ENCODE data around the gene AFAP1L1. TPM values are rescaled to one million over a fixed set of nuclear protein-coding genes. Genes with fewer than 3 reads are reported as not detected.

Gene AFAP1L1
- total RNA-seq, 1 donor from 2014 or later: 42.2 TPM

DNA sequence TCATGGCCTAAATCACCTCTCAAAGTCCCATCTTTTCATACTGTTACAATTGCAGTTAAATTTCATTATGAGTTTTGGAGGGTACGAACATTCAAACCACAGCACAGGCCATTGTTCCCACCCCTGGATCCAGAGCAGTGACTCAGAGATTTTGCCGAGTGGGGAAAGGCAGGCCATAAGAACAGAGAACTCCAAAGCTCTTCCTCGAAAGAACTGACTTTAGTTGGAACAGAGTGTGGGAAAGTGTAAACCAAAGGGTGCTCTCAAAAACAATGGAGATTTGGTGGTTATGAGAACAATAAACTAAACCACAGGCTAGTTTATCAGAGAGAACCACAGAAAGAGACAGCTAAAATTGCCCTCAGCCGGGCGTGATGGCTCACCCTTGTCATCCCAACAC is 54.2 kb downstream of the AFAP1L1 start:
- no peak for ATAC-seq (ENCODE audit: poor library complexity)
- intact Hi-C loops (cut with DNase I): no loop called here
- DNase-seq: no peak

DNA sequence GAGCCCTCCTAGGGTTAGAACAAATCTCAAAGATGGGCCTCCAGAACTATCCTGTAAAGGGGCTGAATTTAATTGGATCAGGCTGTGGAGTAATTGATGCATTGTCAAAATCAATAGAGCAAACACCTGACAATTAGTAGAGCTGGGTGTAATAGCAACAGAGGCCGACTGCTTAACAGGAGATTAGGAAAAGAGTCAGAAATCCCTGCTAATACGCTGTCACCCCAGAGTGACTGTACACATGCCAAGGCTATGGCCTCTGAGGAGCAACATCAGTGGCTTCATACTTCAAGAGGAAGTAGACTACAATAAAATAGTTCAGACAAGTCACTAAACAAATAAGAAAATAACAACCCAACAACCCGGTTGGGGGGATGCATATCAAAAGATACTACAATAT is 55.0 kb downstream of the AFAP1L1 start:
- DNase-seq (no peak), ATAC-seq (ENCODE audit: poor library complexity) (no peak)
- intact Hi-C loops (cut with DNase I): no loop called here

DNA sequence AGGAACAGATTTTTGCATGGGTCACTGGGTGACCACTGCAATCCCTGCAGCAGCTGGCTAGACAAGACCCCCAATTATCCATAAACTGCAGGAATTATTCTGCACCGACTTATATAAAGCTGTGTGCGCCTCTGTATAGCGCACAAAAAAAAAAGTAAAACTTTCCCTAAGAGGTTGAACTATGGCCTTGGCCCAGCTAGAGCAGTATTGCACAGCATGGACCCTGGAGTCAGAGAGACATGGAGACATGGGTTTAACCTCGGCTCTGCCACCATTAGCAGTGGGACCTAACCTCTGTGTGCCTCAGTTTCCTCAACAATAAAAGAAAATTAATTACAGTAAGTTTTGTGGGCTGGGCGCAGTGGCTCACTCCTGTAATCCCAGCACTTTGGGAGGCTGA is 56.5 kb downstream of the AFAP1L1 start:
- intact Hi-C loops (cut with DNase I): no loop called here
- ATAC-seq (ENCODE audit: poor library complexity): no peak
- DNase-seq: no peak

DNA sequence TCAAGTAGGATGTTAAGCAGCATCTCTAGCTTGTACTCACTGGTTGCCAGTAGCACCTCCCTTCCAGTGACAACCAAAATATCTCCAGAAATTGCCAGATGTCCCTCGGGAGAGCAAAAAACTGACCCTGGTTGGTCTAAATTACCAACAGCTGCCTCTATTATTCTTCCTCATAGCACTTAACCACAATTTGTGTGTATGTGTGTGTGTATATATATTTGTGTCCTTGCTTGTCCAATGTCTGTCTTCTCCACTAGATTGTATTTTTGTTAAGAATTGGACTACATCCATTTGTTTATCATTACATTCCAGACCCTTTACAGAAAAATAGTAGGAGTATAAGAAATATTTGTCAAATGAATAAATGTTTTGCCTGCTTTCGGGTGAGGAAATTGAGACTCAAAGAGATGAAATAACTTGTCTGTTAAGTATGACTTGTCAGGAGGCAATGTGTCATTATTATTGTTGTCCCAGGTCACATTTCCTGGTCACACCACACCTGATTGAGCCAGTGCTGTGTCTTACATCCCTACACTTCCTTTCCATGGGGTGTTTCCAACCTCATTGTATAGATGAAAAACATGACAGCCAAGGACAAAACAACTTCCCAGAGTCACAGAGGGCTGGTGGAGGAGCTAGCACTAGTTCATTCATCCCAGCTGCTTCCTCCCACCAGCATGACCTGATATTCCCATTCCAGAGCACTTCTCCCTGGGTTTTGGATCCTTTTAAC is 62.2 kb downstream of the AFAP1L1 start:
- intact Hi-C loops (cut with DNase I): no loop called here
- ATAC-seq (ENCODE audit: poor library complexity): no peak
- DNase-seq: no peak

DNA sequence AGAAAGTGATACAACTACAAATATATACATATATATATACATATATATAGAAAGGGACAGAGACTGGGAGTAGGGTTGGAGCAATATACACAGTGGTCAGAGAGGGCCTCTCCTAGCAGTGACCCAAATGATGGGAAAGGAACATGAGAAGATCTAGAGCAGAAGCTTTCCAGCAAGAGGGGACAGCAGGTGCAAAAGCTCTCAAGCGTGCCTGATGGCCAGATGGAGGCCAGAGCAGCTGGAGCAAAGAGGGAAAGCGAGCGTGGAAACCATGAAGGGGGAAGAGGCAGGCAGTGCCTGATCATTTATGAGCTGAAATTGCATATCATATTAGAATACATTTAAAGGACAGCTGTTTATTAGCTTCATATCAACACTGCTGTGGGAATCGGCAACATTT is 66.1 kb downstream of the AFAP1L1 start:
- ATAC-seq (ENCODE audit: poor library complexity): no peak
- intact Hi-C loops (cut with DNase I): no loop called here
- DNase-seq: no peak

DNA sequence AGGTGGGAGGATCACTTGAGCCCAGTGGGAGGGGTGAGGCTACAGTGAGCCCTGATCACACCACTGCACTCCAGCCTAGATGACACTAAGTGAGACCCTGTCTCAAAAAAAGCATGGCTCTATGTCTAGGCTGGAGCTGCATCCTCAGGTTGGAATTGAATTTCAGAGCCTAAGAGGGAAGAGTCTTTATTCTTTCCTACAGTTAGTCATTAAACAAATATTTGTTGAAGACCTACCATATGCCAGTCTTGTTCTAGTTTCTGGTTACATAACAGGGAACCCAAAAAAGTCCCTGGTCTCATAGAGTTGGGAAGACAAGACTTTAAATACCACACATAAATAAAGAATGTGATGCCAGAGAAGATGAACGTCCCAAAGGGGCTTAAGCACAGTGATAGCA is 66.7 kb downstream of the AFAP1L1 start:
- ATAC-seq (ENCODE audit: poor library complexity) (no peak), DNase-seq (no peak)
- intact Hi-C loops (cut with DNase I): no loop called here

DNA sequence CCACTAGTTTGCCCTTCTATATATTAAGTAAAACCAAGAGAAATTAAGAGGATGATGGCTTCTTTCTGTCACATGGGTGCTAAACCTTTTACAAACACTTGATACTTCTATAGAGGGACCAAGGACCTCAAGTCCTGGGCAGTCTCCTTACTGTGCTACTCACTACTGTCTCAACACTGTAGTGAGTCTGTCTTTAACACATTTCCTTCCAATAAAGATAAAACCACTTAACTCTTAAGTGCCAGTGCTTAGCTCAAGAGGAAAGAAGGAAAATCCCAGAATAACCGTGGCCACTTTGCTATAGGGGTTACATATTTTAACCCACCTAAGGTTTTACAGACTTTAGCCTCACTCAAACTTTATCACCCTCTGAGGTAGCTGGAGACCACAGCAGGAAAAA is 69.3 kb downstream of the AFAP1L1 start:
- DNase-seq (no peak), ATAC-seq (ENCODE audit: poor library complexity) (no peak)
- intact Hi-C loops (cut with DNase I): no loop called here

DNA sequence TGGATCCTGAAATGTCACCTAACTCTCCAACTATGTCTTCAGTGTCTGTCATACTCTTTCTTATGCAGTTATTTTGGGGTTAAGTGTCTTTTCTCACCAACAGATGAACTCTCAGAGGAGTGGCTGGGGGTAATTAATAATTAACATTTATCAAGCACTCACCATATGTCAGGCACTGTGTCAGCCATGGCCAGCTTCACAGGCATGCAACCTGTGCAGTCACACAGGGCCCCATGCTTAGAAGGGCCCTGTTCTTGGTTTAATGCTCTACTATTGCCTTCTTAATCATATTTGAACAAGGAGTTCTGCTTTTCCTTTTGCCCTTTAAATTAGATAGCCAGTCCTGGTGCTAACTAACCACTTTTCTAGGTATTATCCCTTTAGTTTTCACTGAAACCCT is 70.2 kb downstream of the AFAP1L1 start:
- intact Hi-C loops (cut with DNase I): no loop called here
- DNase-seq: no peak
- no peak for ATAC-seq (ENCODE audit: poor library complexity)

DNA sequence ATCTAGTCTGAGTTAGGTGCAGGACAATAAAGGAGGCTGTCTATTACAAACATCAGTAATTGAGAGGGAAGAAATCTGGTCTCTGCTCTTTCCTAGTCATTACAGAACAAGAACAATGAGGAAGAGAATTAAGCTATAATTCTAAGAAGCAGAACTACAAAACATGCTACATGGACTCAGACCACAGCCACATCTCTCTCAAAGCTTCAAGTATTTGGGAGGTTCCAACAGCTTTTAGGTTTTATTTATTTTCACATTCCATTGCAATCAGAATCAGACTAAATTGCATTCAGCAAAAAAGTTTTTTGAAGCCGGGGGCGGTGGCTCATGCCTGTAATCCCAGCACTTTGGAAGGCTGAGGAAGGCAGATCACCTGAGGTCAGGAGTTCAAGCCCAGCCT is 72.5 kb downstream of the AFAP1L1 start:
- no peak for ATAC-seq (ENCODE audit: poor library complexity)
- DNase-seq: no peak
- intact Hi-C loops (cut with DNase I): no loop called here

DNA sequence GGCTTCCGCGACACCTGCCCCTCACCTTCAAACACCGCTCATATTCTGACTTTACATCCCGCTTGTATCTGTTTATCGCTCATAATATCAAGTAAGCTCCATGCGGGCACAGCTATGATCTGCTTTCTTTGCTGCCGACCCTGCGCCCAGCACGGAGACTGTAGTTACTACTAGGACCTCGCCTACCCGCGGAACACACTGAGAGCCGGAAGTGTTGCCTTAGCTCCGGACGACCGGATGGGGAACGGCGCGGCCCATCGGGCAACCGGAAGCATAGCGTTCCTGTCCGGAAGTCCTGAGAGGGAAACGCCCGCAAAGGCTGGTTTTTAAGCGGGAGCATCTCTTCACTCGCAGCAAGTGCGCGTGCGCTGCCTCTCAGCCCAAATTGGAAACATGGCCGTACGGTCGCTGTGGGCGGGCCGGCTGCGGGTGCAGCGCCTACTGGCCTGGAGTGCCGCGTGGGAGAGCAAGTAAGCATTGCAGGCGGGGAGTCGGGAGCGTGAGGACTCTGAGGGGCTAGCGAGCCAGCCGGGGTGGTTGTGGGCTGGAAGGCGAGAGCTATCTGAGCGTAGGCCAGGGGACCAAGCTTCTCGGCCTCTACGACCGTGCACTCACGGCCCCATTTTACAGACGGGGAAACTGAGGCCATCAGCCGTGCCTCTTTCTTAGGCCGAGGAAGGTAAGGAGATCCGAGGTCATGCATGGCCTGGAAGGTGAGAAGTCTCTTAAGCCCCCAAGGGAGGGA is 73.7 kb downstream of the AFAP1L1 start, which contains the start of gene GRPEL2:
Gene GRPEL2 (plus strand): TSS at position 353 of the 745 bp plus-strand sequence. CDS start 41 bp downstream, at position 394.
- intact Hi-C loops (cut with DNase I): no loop called here
- DNase-seq (peak; percentile 98), ATAC-seq (ENCODE audit: poor library complexity) (peak; percentile 99)

DNA sequence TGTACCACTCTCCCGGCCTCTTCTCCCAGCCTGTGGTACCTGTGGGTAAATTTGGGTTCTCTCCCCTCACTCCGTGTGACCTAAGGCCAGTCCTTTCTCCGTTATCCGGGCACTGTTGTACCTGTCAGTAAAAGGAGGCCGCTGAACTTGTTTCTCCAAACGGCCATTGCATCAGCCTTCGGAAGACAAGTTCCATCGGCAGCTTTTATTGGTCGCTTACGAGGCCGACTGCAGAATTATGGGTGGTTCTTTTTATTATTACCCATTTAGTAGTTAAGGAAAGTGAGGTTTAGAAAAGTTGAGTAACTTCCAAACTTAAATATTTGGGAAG is 74.2 kb downstream of the AFAP1L1 start:
- ATAC-seq (ENCODE audit: poor library complexity) (no peak), DNase-seq (no peak)
- intact Hi-C loops (cut with DNase I): no loop called here

DNA sequence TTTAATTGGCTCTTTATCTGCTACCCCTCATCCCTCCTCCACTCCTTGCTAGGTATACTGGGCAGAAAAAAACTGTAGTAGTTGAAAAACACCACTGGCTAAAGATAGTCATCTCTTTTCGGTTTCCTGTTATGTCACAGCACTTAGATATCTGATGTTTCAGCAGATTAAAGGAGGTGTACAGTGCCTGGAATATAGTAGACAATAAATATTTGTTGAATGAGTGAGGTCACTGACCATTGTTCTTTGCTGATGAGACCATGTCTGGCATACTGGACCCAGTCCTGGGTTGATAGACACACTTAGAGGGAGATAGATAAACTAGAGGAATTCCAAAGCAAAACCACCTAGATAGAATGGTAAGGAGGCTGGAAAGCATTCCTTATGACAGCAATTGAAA is 76.9 kb downstream of the AFAP1L1 start:
- no peak for DNase-seq
- ATAC-seq (ENCODE audit: poor library complexity): no peak
- intact Hi-C loops (cut with DNase I): no loop called here

DNA sequence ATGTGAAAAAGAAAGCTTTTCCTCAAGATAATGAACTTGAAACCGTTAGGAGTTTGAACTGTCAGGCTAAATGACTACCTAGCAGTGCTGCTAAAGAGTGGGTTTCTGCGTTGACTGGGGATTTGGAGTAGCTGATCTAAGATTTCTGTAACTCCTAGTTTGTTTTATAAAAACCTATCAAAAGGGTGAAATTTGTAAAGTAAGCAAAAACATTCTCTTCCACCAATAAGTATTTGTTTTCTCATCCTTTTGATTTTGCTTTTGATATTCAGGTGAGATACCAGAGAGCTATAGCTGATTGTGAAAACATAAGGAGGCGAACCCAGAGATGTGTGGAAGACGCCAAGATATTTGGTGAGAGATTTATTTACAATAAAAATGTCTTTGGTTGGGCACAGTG is 77.7 kb downstream of the AFAP1L1 start:
- intact Hi-C loops (cut with DNase I): no loop called here
- ATAC-seq (ENCODE audit: poor library complexity): no peak
- no peak for DNase-seq

DNA sequence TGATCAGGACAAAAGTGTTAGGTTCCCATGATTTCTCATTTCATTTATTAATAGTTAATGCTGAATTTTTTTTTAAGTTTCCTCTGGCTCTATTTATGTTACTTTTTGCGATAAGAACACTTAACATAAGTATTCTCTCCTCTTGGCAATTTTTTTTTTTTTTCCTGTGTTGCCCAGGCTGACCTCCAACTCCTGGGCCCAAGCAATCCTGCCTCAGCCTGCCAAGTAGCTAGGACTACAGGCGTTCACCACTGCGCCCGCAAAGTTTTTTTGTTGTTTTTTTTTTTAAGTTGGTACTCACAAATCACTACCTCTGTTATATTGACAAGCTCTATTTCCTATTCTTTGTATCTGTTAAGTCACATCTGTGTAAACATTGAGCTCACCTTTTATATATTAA is 80.5 kb downstream of the AFAP1L1 start:
- ATAC-seq (ENCODE audit: poor library complexity): peak; percentile 64

DNA sequence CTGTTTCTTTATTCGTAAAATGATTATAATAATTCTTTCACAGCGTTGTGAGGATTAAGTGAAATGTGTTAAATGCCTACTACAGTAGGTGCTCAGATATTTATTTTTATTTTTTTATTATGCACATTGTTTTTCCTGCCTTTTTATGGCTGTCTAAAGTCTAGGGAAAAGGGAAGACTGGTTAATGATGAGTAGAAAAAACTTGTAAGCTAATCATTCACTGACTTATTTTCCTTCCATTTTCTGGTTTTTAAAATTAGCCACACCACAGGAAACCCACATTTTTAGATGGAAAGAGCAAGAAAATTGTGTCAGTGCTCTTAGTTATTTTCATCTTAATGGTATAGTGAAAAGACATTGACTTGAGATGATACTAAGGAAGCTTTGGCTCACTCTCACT is 82.3 kb downstream of the AFAP1L1 start:
- no peak for ATAC-seq (ENCODE audit: poor library complexity)
- no peak for DNase-seq
- intact Hi-C loops (cut with DNase I): no loop called here

More for the DNA sequence above, 80.5 kb downstream of the AFAP1L1 start:
- no peak for DNase-seq
- intact Hi-C loops (cut with DNase I): no loop called here

DNA sequence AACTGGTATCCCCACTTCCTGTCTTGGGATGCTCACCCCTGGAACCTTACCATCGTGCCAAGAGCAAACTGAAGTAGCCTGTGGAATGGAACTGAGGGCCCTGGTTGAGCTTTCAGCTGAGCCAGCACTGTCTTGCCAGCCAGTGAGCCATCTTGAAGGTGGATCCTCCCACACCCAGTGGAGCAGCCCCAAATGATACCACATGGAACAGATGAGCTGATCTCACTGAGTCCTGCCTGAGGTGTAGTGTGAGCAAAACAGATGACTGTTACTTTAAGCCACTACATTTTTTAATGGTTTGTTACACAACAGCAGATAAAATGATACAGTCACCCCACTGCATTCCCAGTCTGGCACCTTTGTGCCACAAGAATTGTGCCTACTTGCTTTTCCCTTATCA is 84.0 kb downstream of the AFAP1L1 start:
- ATAC-seq (ENCODE audit: poor library complexity) (no peak), DNase-seq (no peak)
- intact Hi-C loops (cut with DNase I): no loop called here

DNA sequence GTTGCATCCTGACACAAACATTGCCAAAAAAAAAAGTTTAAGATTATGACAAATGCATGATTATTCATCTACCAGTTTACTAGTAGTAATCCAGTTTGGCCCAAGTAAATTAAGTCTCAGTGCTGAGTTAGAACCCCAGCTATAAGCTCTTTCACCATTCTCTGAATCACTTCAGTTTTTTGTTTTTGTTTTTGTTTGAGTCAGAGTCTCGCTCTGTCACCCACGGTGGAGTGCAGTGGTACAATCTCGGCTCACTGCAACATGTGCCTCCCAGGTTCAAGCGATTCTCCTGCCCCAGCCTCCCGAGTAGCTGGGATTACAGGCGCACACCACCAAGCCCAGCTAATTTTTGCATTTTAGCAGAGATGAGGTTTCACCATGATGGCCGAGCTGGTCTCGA is 84.7 kb downstream of the AFAP1L1 start:
- DNase-seq (no peak), ATAC-seq (ENCODE audit: poor library complexity) (no peak)
- intact Hi-C loops (cut with DNase I): no loop called here

DNA sequence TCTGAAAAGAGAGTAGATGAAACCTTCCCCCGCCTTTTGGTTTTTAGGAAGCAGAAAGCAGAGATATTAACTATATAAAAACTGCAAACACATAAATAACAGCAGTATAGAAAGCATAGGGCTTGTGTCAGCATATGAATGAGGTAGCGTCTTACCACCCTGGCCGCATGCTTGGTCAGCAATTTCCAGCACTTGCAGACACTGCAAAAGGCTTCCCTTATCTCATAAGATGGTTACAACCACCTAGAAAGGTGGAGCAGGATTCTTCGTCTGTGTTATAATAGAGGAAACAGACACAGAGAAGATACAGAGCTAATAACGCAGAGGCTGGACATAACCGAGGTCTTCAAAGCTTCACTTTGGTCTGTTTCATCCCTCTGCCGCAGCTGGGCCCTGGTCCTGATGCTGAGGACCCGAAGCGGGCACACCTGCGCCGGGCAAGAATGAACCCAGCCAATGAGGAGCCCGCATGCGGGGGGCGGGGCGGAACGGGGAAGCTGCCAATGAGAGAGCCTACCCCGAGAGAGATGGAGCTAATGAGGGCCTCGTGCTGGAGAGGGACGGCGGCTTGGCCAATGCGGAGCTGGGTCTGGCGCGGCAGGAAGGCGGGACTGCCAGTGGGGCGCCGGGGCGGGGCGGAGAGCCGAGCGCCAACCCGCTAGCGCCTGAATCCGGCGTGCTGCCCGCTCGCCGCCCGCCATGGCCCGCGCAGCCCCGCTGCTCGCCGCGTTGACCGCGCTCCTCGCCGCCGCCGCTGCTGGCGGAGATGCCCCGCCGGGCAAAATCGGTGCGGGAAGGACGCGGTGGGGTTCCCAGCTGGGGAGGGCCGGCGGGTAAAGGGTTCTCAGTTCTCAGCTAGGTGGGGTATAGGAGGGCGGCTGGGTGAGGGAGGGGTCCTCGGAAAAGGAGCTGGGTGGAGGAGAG is 86.0 kb downstream of the AFAP1L1 start, which contains the start of gene PCYOX1L:
Gene PCYOX1L (plus strand): TSS at position 677 of the 924 bp plus-strand sequence. CDS start 23 bp downstream, at position 700.
- intact Hi-C loops (cut with DNase I): no loop called here
- ATAC-seq (ENCODE audit: poor library complexity): peak; percentile 100
- DNase-seq: peak; percentile 99

DNA sequence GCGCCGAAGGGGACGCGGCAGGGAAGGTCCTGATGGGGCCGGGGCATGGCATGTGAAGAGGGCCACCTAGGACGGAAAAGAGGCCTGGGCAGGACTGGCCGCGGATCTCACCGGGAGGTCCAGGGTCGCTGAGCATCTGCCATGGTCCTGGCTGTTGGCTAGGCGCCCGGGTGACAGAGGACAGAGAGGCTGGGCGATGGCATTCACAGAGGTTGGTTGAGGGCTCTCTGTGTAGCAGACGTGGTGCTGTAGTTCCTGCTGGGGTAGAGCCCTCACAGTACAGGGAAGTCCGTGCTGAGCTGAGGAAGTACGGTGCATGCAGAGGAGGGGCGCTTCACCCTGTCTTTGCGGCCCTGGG is 86.6 kb downstream of the AFAP1L1 start:
- peak; percentile 43 for ATAC-seq (ENCODE audit: poor library complexity)
- intact Hi-C loops (cut with DNase I): no loop called here
- peak; percentile 66 for DNase-seq
